Measurements from ENCODE around the gene GALNT17. TPM values are rescaled to one million over a fixed set of nuclear protein-coding genes. Genes with fewer than 3 reads are reported as not detected.

The GALNT17 gene
- total RNA-seq, 1 donor from 2014 or later, result 3.9 TPM

GRCh38 chr7:71504697-71505441 lies 372.9 kb downstream of the GALNT17 start:
- H3K9me3 Mint-ChIP-seq (ENCODE audit: low read depth), result no peaks in the 10 kb centered on the region
- no peak overlapping the region for H3K27ac Mint-ChIP-seq
- H3K27me3 Mint-ChIP-seq, result peaks cover 13% of the 10 kb centered on the region
- no peak for DNase-seq (ENCODE audit: low spot score, unreplicated experiment)
- TF ChIP-seq CTCF (IDR thresholded peaks at IDR 0.05; ENCODE audit: unreplicated experiment), result no peak
- H3K4me3 Mint-ChIP-seq (ENCODE audit: low read depth), result no peak overlapping the region
- no peaks in the 10 kb centered on the region for H3K4me1 Mint-ChIP-seq (ENCODE audit: low read depth)
- no peaks in the 10 kb centered on the region for H3K36me3 Mint-ChIP-seq (ENCODE audit: insufficient read depth)

- no peak for TF ChIP-seq CTCF (IDR thresholded peaks at IDR 0.05; ENCODE audit: unreplicated experiment)
- DNase-seq (ENCODE audit: low spot score, unreplicated experiment), result no peak
- H3K4me3 Mint-ChIP-seq (ENCODE audit: low read depth), result no peak overlapping the region
- peaks cover 17% of the 10 kb centered on the region for H3K27me3 Mint-ChIP-seq
- H3K9me3 Mint-ChIP-seq (ENCODE audit: low read depth), result no peaks in the 10 kb centered on the region
- H3K27ac Mint-ChIP-seq, result no peak overlapping the region
- no peaks in the 10 kb centered on the region for H3K4me1 Mint-ChIP-seq (ENCODE audit: low read depth)
- H3K36me3 Mint-ChIP-seq (ENCODE audit: insufficient read depth), result no peaks in the 10 kb centered on the region
These were observed 374.9 kb downstream of the GALNT17 start for GRCh38 chr7:71506822-71507221.

GRCh38 chr7:71507680-71508602 lies 376.0 kb downstream of the GALNT17 start:
- H3K27ac Mint-ChIP-seq, result no peak overlapping the region
- no peak for DNase-seq (ENCODE audit: low spot score, unreplicated experiment)
- TF ChIP-seq CTCF (IDR thresholded peaks at IDR 0.05; ENCODE audit: unreplicated experiment), result no peak
- peaks cover 15% of the 10 kb centered on the region for H3K27me3 Mint-ChIP-seq
- H3K9me3 Mint-ChIP-seq (ENCODE audit: low read depth), result no peaks in the 10 kb centered on the region
- no peaks in the 10 kb centered on the region for H3K36me3 Mint-ChIP-seq (ENCODE audit: insufficient read depth)
- no peaks in the 10 kb centered on the region for H3K4me1 Mint-ChIP-seq (ENCODE audit: low read depth)
- H3K4me3 Mint-ChIP-seq (ENCODE audit: low read depth), result no peak overlapping the region

- H3K27ac Mint-ChIP-seq, result no peak overlapping the region
- H3K9me3 Mint-ChIP-seq (ENCODE audit: low read depth), result peaks cover 1% of the 10 kb centered on the region
- no peaks in the 10 kb centered on the region for H3K36me3 Mint-ChIP-seq (ENCODE audit: insufficient read depth)
- no peak for TF ChIP-seq CTCF (IDR thresholded peaks at IDR 0.05; ENCODE audit: unreplicated experiment)
- DNase-seq (ENCODE audit: low spot score, unreplicated experiment), result no peak
- no peaks in the 10 kb centered on the region for H3K4me1 Mint-ChIP-seq (ENCODE audit: low read depth)
- no peak overlapping the region for H3K4me3 Mint-ChIP-seq (ENCODE audit: low read depth)
- peaks cover 15% of the 10 kb centered on the region for H3K27me3 Mint-ChIP-seq
These were observed 377.4 kb downstream of the GALNT17 start for GRCh38 chr7:71509381-71509780.

GRCh38 chr7:71511361-71511807 lies 379.4 kb downstream of the GALNT17 start:
- no peak overlapping the region for H3K4me3 Mint-ChIP-seq (ENCODE audit: low read depth)
- peaks cover 15% of the 10 kb centered on the region for H3K27me3 Mint-ChIP-seq
- peaks cover 18% of the 10 kb centered on the region for H3K9me3 Mint-ChIP-seq (ENCODE audit: low read depth)
- no peak overlapping the region for H3K27ac Mint-ChIP-seq
- DNase-seq (ENCODE audit: low spot score, unreplicated experiment), result no peak
- no peak for TF ChIP-seq CTCF (IDR thresholded peaks at IDR 0.05; ENCODE audit: unreplicated experiment)
- H3K4me1 Mint-ChIP-seq (ENCODE audit: low read depth), result no peaks in the 10 kb centered on the region
- H3K36me3 Mint-ChIP-seq (ENCODE audit: insufficient read depth), result peaks cover 7% of the 10 kb centered on the region

All from progenitor cell of endocrine pancreas (in vitro differentiated cells).